OCI-LY7 (cell line): Measurements from ENCODE around the gene OR51L1. TPM values are rescaled to one million over a fixed set of nuclear protein-coding genes. Genes with fewer than 3 reads are reported as not detected.

Experiments
- BruUV-seq: library from RNA; stranded (reverse); fragments of 400-500 nt; replicated peaks from 2 replicates; lab custom pipeline; 2021; lab: Mats Ljungman, UMichigan
- CTCF ChIA-PET: fragments of 300-600 bp; sonication (Branson Sonifier 250); formaldehyde crosslinking; loops from one replicate; lab custom pipeline; 2022; ENCODE audit warnings: antibody characterized with exemption; ENCODE audit not compliant: unreplicated experiment; lab: Charles Lee
- POLR2A ChIA-PET: fragments of 300-600 bp; sonication (Branson Sonifier 250); formaldehyde crosslinking; loops from one replicate; lab custom pipeline; 2022; ENCODE audit warnings: antibody characterized with exemption; lab: Charles Lee
- DNase-seq: peaks from one replicate; pipeline ENCODE4 v3.0.0-alpha.2; 2015; ENCODE audit warnings: low spot score
- H2AFZ ChIP-seq: fragments of 200-600 bp; sonication (generic), shearing (Covaris generic); 2 replicates; pipeline ENCODE4 v1.6.1; 2014; ENCODE audit warnings: mild to moderate bottlenecking, antibody characterized with exemption, low read length, moderate library complexity
- H3K27ac ChIP-seq: fragments of 200-600 bp; sonication (generic); 2 replicates; pipeline ENCODE4 v1.5.1; 2014; ENCODE audit warnings: mixed run types, low read depth, mild to moderate bottlenecking, moderate library complexity, low read length, inconsistent platforms; ENCODE audit not compliant: poor library complexity, severe bottlenecking
- H3K36me3 ChIP-seq: fragments of 200-600 bp; sonication (generic); 2 replicates; pipeline ENCODE4 v1.6.1; 2014; ENCODE audit warnings: mild to moderate bottlenecking, antibody characterized with exemption, low read length, moderate library complexity, mixed read lengths; ENCODE audit not compliant: insufficient read depth
- H3K4me1 ChIP-seq: fragments of 200-600 bp; sonication (generic); 2 replicates; pipeline ENCODE4 v1.5.1; 2014; ENCODE audit warnings: mild to moderate bottlenecking, low read length; ENCODE audit not compliant: insufficient read depth, poor library complexity, severe bottlenecking
- H3K4me2 ChIP-seq: fragments of 200-600 bp; sonication (generic); 2 replicates; pipeline ENCODE4 v1.6.1; 2014; ENCODE audit warnings: mild to moderate bottlenecking, low read length
- H3K4me3 ChIP-seq: fragments of 200-600 bp; sonication (generic); 2 replicates; pipeline ENCODE4 v1.5.1; 2014; ENCODE audit warnings: mild to moderate bottlenecking, low read depth, low read length; ENCODE audit not compliant: poor library complexity, severe bottlenecking
- H3K79me2 ChIP-seq: fragments of 200-600 bp; sonication (generic); 2 replicates; pipeline ENCODE4 v1.6.1; 2016; ENCODE audit warnings: low read depth, mild to moderate bottlenecking, low read length, moderate library complexity, mixed read lengths; ENCODE audit not compliant: insufficient read depth
- H3K9me2 ChIP-seq: fragments of 200-600 bp; sonication (generic); 2 replicates; pipeline ENCODE4 v1.6.1; 2016; ENCODE audit warnings: mild to moderate bottlenecking, low read length, mixed read lengths; ENCODE audit not compliant: insufficient read depth
- H3K9me3 ChIP-seq: fragments of 200-600 bp; sonication (generic); 2 replicates; pipeline ENCODE4 v1.6.1; 2014; ENCODE audit warnings: mild to moderate bottlenecking, mixed run types, low read length, mixed read lengths
- H4K20me1 ChIP-seq: fragments of 200-600 bp; sonication (generic); 2 replicates; pipeline ENCODE4 v1.6.1; 2014; ENCODE audit warnings: mild to moderate bottlenecking, antibody characterized with exemption, low read length, moderate library complexity, mixed read lengths; ENCODE audit not compliant: insufficient read depth
- CTCF ChIP-seq: fragments of 200-600 bp; sonication (generic); conservative IDR thresholded peaks from 2 replicates; pipeline ENCODE4 v1.5.1; 2014; ENCODE audit warnings: mild to moderate bottlenecking, antibody characterized with exemption, low read length, moderate library complexity, mixed read lengths
- EZH2phosphoT487 ChIP-seq: fragments of 200-600 bp; sonication (generic); IDR thresholded peaks from 2 replicates; pipeline ENCODE4 v1.6.1; 2018; ENCODE audit warnings: low read depth, borderline replicate concordance, mild to moderate bottlenecking, mixed run types, antibody characterized with exemption, low read length, moderate library complexity, mixed read lengths
- intact Hi-C: fragments of 100-400 bp; cut with micrococcal nuclease; formaldehyde crosslinking; loops from one replicate; pipeline ENCODE4 v1.10.0; 2022; ENCODE audit not compliant: unreplicated experiment
- total RNA-seq, 2 experiments: library from RNA; depleted of rRNA in 1 of 2; stranded (reverse); fragments of >200 nt in 1 of 2; shearing (Covaris generic) in 1 of 2; gene quantifications; 2 replicates each; pipeline ENCODE4 v1.2.3, GENCODE V29; 2014 to 2022

Gene OR51L1
- total RNA-seq, 2 experiments from 2014 or later = not detected

GRCh38 chr11:4983841-4984240 lies 10.8 kb upstream of the OR51L1 start:
- H4K20me1 ChIP-seq = no peaks in the 10 kb centered on the region
- H3K9me3 ChIP-seq = no peaks in the 10 kb centered on the region
- intact Hi-C loops = no loop called here
- H2AFZ ChIP-seq = no peak overlapping the region
- H3K4me3 ChIP-seq = no peak overlapping the region
- CTCF ChIA-PET = no interaction called here
- H3K36me3 ChIP-seq = no peaks in the 10 kb centered on the region
- POLR2A ChIA-PET = no interaction called here
- TF ChIP-seq CTCF (no peak), EZH2phosphoT487 (no peak)
- no TSS peak for BruUV-seq
- H3K4me2 ChIP-seq = no peak overlapping the region
- H3K79me2 ChIP-seq = no peaks in the 10 kb centered on the region
- no peaks in the 10 kb centered on the region for H3K9me2 ChIP-seq
- DNase-seq = no peak
- H3K27ac ChIP-seq = no peak overlapping the region
- H3K4me1 ChIP-seq = no peaks in the 10 kb centered on the region

- no TSS peak for BruUV-seq
Observed at GRCh38 chr11:4991060-4991459, 3.6 kb upstream of the OR51L1 start.

More at GRCh38 chr11:4991060-4991459, 3.6 kb upstream of the OR51L1 start:
- no peaks in the 10 kb centered on the region for H3K79me2 ChIP-seq
- H3K27ac ChIP-seq = no peak overlapping the region
- H4K20me1 ChIP-seq = no peaks in the 10 kb centered on the region
- POLR2A ChIA-PET = interaction anchor here (0.5 kb wide), 1 partner anchor 126 kb away, joined by 3 read pairs; no protein-coding TSS in a partner anchor
- H3K4me2 ChIP-seq = no peak overlapping the region
- H2AFZ ChIP-seq = no peak overlapping the region
- no peak for DNase-seq
- H3K4me1 ChIP-seq = no peaks in the 10 kb centered on the region
- CTCF ChIA-PET = no interaction called here
- intact Hi-C loops = no loop called here
- no peaks in the 10 kb centered on the region for H3K9me3 ChIP-seq
- TF ChIP-seq EZH2phosphoT487 = no peak
- peak; percentile 45; the same call in 1 of the 2 replicates for TF ChIP-seq CTCF
- H3K4me3 ChIP-seq = no peak overlapping the region
- H3K9me2 ChIP-seq = no peaks in the 10 kb centered on the region
- no peaks in the 10 kb centered on the region for H3K36me3 ChIP-seq
